Glutamatergic neuron (in vitro differentiated cells): ENCODE measurements around the gene HDAC4. TPM values are rescaled to one million over a fixed set of nuclear protein-coding genes. Genes with fewer than 3 reads are reported as not detected.

Experiments used
- DNase-seq: peaks from one replicate; pipeline ENCODE4 v3.0.0; 2022
- H3K27ac Mint-ChIP-seq: one replicate; pipeline ENCODE4 v1.8.0; 2020; ENCODE audit warnings: mild to moderate bottlenecking, mixed read lengths, inconsistent platforms; ENCODE audit not compliant: unreplicated experiment
- H3K27me3 Mint-ChIP-seq: one replicate; pipeline ENCODE4 v1.8.0; 2020; ENCODE audit warnings: mild to moderate bottlenecking, moderate library complexity, mixed read lengths, inconsistent platforms; ENCODE audit not compliant: unreplicated experiment
- H3K36me3 Mint-ChIP-seq: one replicate; pipeline ENCODE4 v1.8.0; 2020; ENCODE audit warnings: mild to moderate bottlenecking, mixed read lengths, inconsistent platforms; ENCODE audit not compliant: unreplicated experiment
- H3K4me1 Mint-ChIP-seq: one replicate; pipeline ENCODE4 v1.8.0; 2020; ENCODE audit warnings: mild to moderate bottlenecking, low read depth, mixed read lengths, inconsistent platforms; ENCODE audit not compliant: unreplicated experiment
- H3K4me3 Mint-ChIP-seq: one replicate; pipeline ENCODE4 v1.8.0; 2020; ENCODE audit warnings: mild to moderate bottlenecking, mixed read lengths, inconsistent platforms; ENCODE audit not compliant: unreplicated experiment
- H3K9me3 Mint-ChIP-seq: one replicate; pipeline ENCODE4 v1.8.0; 2020; ENCODE audit warnings: mild to moderate bottlenecking, moderate library complexity, mixed read lengths, inconsistent platforms; ENCODE audit not compliant: unreplicated experiment
- CTCF ChIP-seq: fragments of 200-600 bp; sonication (generic); IDR thresholded peaks from one replicate; pipeline ENCODE4 v1.5.0; 2021; ENCODE audit not compliant: partially characterized antibody, unreplicated experiment
- total RNA-seq: library from RNA; stranded (reverse); fragmentation: NEBNext Ultra II Directional; extraction: Animal tissue kit (Norgen Biotek cat#: 25700); gene quantifications from one replicate; pipeline ENCODE4 v1.2.1, GENCODE V29; 2021; ENCODE audit not compliant: unreplicated experiment

The HDAC4 gene
- total RNA-seq, 1 donor from 2014 or later: 90.6 TPM

- Mint-ChIP-seq H3K27ac (peak overlapping the region; percentile 22), H3K9me3 (peaks cover 14% of the 10 kb centered on the region), H3K36me3 (peaks cover 7% of the 10 kb centered on the region), H3K27me3 (peaks cover 11% of the 10 kb centered on the region), H3K4me3 (no peak overlapping the region), H3K4me1 (peaks cover 13% of the 10 kb centered on the region)
- TF ChIP-seq CTCF: no peak
- no peak for DNase-seq
These were observed 256.2 kb downstream of the HDAC4 start for GRCh38 chr2:239144713-239144999.

- peak; percentile 77 for TF ChIP-seq CTCF
These were observed 256.7 kb downstream of the HDAC4 start for GRCh38 chr2:239143858-239144712.

GRCh38 chr2:239142806-239143205, 258.0 kb downstream of the HDAC4 start:
- no peak for DNase-seq
- peaks cover 16% of the 10 kb centered on the region for H3K9me3 Mint-ChIP-seq
- H3K4me3 Mint-ChIP-seq: no peak overlapping the region
- no peak overlapping the region for H3K27ac Mint-ChIP-seq
- peaks cover 8% of the 10 kb centered on the region for H3K27me3 Mint-ChIP-seq
- no peak for TF ChIP-seq CTCF
- peaks cover 7% of the 10 kb centered on the region for H3K36me3 Mint-ChIP-seq
- peaks cover 10% of the 10 kb centered on the region for H3K4me1 Mint-ChIP-seq

More at GRCh38 chr2:239143858-239144712, 256.7 kb downstream of the HDAC4 start:
- Mint-ChIP-seq H3K4me1 (peaks cover 13% of the 10 kb centered on the region), H3K36me3 (peaks cover 7% of the 10 kb centered on the region), H3K4me3 (no peak overlapping the region), H3K27me3 (peaks cover 11% of the 10 kb centered on the region), H3K9me3 (peaks cover 16% of the 10 kb centered on the region), H3K27ac (peak overlapping the region; percentile 22)
- DNase-seq: peak; percentile 61

- TF ChIP-seq CTCF: no peak
- Mint-ChIP-seq H3K4me1 (peaks cover 8% of the 10 kb centered on the region), H3K9me3 (peaks cover 17% of the 10 kb centered on the region), H3K27ac (no peak overlapping the region), H3K36me3 (peaks cover 7% of the 10 kb centered on the region), H3K27me3 (peaks cover 8% of the 10 kb centered on the region), H3K4me3 (no peak overlapping the region)
- no peak for DNase-seq
These were observed 258.5 kb downstream of the HDAC4 start for GRCh38 chr2:239142296-239142695.

GRCh38 chr2:239141021-239141760, 259.6 kb downstream of the HDAC4 start:
- peak overlapping the region; percentile 52 for H3K4me3 Mint-ChIP-seq
- peaks cover 17% of the 10 kb centered on the region for H3K9me3 Mint-ChIP-seq
- no peak for DNase-seq
- H3K27ac Mint-ChIP-seq: no peak overlapping the region
- H3K36me3 Mint-ChIP-seq: peaks cover 10% of the 10 kb centered on the region
- TF ChIP-seq CTCF: no peak
- H3K27me3 Mint-ChIP-seq: peaks cover 8% of the 10 kb centered on the region
- H3K4me1 Mint-ChIP-seq: peaks cover 8% of the 10 kb centered on the region
